GM12872 (cell line): Measurements from ENCODE around the gene OPALIN.

Source experiments
- TF ChIP-seq, protein P1 (sequence below): IDR thresholded peaks from 3 replicates; pipeline ENCODE4 v1.5.1; 2011; ENCODE audit warnings: low read depth, mild to moderate bottlenecking, low read length, moderate library complexity; ENCODE audit not compliant: insufficient read depth

OPALIN gene

DNA sequence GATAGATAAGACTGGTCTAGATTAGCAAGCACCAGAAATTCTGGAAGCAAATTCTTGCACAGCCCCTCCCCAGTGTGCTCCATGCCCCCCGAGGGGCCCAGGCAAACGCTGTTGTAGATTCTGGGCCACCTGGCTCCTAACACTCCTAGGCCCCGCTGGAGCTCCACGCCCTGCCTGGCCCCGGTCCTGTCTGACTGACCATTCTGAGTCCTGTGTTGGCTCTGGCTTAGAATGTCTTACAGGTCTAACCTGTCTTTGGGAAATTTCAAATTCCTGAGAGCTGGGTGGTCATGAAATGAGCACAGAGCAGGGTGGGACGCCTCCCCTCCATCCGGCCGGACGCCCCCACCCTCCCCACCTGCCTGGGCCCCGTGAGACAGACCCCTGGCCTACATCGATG is 12.6 kb upstream of the OPALIN start:
- TF ChIP-seq, protein P1, sequence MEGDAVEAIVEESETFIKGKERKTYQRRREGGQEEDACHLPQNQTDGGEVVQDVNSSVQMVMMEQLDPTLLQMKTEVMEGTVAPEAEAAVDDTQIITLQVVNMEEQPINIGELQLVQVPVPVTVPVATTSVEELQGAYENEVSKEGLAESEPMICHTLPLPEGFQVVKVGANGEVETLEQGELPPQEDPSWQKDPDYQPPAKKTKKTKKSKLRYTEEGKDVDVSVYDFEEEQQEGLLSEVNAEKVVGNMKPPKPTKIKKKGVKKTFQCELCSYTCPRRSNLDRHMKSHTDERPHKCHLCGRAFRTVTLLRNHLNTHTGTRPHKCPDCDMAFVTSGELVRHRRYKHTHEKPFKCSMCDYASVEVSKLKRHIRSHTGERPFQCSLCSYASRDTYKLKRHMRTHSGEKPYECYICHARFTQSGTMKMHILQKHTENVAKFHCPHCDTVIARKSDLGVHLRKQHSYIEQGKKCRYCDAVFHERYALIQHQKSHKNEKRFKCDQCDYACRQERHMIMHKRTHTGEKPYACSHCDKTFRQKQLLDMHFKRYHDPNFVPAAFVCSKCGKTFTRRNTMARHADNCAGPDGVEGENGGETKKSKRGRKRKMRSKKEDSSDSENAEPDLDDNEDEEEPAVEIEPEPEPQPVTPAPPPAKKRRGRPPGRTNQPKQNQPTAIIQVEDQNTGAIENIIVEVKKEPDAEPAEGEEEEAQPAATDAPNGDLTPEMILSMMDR = no peak

DNA sequence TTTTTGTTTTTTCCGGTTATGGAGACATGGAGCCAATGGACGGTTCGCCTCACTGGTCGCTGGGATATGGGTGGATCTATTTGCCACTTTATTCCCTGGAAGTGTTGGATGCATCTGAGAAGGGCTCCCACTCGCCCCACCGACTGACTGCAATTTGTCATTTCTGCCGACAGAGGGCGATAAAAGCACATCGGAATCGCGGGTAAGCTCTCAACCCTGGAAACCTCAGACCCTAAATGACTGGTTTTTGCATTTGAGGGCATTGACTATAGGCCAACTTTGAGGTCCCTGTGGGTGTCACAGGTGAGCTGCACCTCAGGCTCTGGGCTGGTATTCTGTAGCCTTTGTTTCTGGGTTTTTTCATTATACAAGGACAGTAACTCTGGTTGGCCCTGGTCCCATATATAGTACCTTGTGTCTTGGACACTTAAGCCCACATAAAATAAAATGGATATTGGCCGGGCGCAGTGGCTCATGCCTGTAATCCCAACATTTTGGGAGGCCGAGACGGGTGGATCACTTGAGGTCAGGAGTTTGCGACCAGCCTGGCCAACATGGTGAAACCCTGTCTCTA is 11.9 kb upstream of the OPALIN start:
- TF ChIP-seq, protein P1 = peak; percentile 93

DNA sequence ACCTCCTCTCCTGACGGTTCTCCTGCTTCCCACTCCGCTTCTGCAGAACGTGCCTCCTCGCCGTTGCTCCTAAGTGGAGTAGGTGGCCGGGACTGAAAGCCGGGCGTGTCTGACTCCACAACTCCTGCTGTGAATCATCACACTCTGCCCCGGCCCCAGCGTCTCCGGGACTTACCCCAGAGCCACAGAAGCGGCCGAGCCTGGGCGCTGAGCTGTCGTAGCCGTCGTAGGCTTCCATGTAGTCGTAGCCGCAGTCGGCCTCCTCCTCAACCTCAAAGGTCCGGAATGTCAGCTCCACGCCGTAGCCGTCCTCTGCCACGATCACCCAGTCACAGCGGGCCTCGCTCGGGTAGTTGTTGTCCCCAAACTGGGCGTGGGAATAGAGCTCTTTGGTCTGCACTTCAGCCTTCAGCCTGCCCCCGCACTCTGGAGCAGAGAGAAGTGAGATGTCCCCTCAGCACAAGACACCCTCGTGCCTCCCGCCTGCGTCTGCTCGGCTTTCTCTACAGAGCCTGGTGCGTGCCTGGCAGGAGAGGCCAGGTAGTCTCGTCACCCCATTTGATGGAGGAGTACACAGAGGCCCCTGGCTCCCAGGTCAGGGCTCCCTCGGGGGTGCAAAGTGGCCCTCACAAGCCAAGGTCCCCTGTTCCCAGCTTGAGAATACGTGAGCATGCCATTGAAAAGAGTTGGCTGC is 11.2 kb upstream of the OPALIN start:
- TF ChIP-seq, protein P1 = no peak

DNA sequence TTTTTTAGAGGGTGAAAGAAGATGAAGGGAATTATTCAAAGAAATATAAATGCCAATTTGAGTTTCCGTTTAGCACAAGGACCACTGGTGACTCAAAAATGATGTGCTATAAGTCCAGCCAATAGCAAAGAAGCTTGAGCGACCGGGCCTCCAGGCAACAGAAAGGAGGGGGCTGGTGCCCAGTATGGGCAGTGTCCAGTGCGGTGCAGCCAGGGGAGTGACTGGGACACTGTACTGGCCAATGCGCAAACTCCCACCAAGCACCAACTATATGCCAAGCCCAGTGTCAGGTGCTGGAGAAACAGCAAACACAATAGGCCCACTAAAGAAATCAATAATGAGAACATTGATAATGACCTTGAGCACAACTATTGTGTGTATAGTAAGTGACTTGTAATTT is 10.2 kb upstream of the OPALIN start:
- TF ChIP-seq, protein P1 = no peak

DNA sequence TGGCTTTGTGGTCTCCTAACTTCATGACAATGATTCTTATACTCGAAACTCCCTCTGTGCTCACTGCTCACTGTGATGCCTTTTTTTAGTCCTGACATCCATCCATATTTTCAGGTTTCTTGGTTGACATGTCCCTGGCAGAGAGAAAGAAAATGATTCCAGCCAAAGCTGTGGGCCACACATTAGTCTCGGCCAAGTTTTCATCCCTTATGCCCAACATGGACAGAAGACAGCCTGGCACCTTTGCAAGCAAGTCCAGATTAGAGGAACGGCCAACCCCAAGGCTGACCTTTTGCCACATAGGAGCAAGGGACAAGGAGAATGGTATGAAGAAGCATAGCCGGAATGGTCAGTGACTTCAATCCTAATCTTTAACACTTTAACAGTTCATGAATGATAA is 8.7 kb upstream of the OPALIN start:
- TF ChIP-seq, protein P1 = no peak

DNA sequence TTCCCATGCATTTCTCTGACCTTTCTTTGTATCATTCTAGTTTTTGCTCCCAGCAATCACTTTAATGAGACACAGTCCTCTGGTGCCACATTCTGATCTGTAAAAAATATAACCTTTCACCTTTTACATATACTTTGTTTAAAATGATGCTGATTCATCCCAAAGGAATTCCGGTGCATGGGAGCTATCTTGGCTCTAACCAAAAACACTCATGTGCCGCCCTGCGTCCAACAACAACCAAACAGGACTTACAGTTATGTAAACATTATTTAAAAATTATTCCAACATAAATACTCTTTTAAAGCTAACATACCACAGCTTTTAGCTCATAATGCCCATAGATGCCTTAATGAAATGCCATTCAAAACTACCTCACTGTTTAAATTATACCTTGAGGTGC is 7.7 kb upstream of the OPALIN start:
- TF ChIP-seq, protein P1 = no peak

DNA sequence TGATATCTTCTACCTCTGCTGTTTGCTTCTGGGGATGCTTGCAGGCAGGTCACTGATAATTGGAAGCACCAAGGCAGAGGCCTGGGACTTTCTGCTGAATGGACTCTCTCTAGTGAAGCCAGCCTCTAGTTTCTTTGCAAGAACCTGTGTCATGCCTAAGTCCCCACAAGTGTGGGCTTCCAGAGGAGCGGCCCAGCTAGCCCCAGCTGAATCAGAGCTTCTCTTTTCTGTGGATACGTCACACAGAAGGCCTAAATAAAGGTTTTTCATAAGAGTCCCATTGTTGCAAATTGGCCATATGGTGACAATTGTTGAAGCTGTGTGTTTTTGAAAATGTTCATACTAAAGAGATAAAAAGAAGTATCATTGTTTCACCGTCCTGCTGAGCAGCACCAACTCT is 6.8 kb upstream of the OPALIN start:
- TF ChIP-seq, protein P1 = no peak
